GM12892 (cell line): ENCODE results near the gene SPATA31D3.
"Not testable (repeated sequence)": the region's sequence is repeated elsewhere in the genome, so short reads cannot be mapped to it uniquely, and the experiment has no call there.

Experiments
- POLR2A ChIP-seq: IDR thresholded peaks from 2 replicates; pipeline ENCODE4 v1.6.1; 2011; ENCODE audit warnings: low read depth, low read length, control low read depth
- POLR2AphosphoS5 ChIP-seq: IDR thresholded peaks from 2 replicates; pipeline ENCODE4 v1.6.1; 2011; ENCODE audit warnings: low read depth, low read length, control low read depth
- TAF1 ChIP-seq: IDR thresholded peaks from 2 replicates; pipeline ENCODE4 v1.6.1; 2011; ENCODE audit warnings: low read depth, mild to moderate bottlenecking, control low read depth, low read length, borderline replicate concordance

GRCh38 chr9:81928305-81928704 is 15.0 kb upstream of the SPATA31D3 start, which contains the start of gene SPATA31D4:
- TF ChIP-seq POLR2A, POLR2AphosphoS5, TAF1: not testable (repeated sequence)
